Activated CD4-positive, alpha-beta T cell treated with anti-CD3 and anti-CD28 coated beads, Interleukin-2, amount 50 U/mL, for 16 hours (primary cell): ENCODE measurements around the gene CC2D2A.
"Not testable (repeated sequence)": the region's sequence is repeated elsewhere in the genome, so short reads cannot be mapped to it uniquely, and the experiment has no call there.

Source experiments
- DNase-seq: peaks from one replicate; pipeline ENCODE4 v3.0.0-alpha.2; 2020

CC2D2A gene

GRCh38 chr4:15470128-15470475 is 420 bp downstream of the CC2D2A start:
- no peak for DNase-seq

- DNase-seq = no peak
These were observed 6.7 kb downstream of the CC2D2A start for GRCh38 chr4:15476396-15476795.

GRCh38 chr4:15478724-15479088 is 9.0 kb downstream of the CC2D2A start:
- DNase-seq = no peak

GRCh38 chr4:15479089-15479912 is 9.6 kb downstream of the CC2D2A start:
- peak; percentile 16 for DNase-seq

- no peak for DNase-seq
These were observed 10.2 kb downstream of the CC2D2A start for GRCh38 chr4:15479913-15480185.

- DNase-seq = no peak
These were observed 12.5 kb downstream of the CC2D2A start for GRCh38 chr4:15481961-15482745.

- DNase-seq = no peak
These were observed 13.2 kb downstream of the CC2D2A start for GRCh38 chr4:15482842-15483241.

- no peak for DNase-seq
These were observed 18.5 kb downstream of the CC2D2A start for GRCh38 chr4:15488136-15488535.

GRCh38 chr4:15488658-15489470 is 19.2 kb downstream of the CC2D2A start:
- no peak for DNase-seq

- no peak for DNase-seq
These were observed 19.9 kb downstream of the CC2D2A start for GRCh38 chr4:15489551-15489950.

- no peak for DNase-seq
These were observed 23.7 kb downstream of the CC2D2A start for GRCh38 chr4:15493411-15493810.

GRCh38 chr4:15495621-15496020 is 25.9 kb downstream of the CC2D2A start:
- no peak for DNase-seq

GRCh38 chr4:15498356-15498755 is 28.7 kb downstream of the CC2D2A start:
- no peak for DNase-seq

- no peak for DNase-seq
These were observed 31.0 kb downstream of the CC2D2A start for GRCh38 chr4:15500701-15501100.

- DNase-seq = no peak
These were observed 32.3 kb downstream of the CC2D2A start for GRCh38 chr4:15501941-15502340.

GRCh38 chr4:15502384-15502783 is 32.7 kb downstream of the CC2D2A start:
- DNase-seq = no peak

GRCh38 chr4:15504041-15504440 is 34.4 kb downstream of the CC2D2A start:
- DNase-seq = no peak

GRCh38 chr4:15506464-15506863 is 36.8 kb downstream of the CC2D2A start:
- no peak for DNase-seq

- no peak for DNase-seq
These were observed 38.0 kb downstream of the CC2D2A start for GRCh38 chr4:15507679-15508078.

GRCh38 chr4:15510961-15511360 is 41.3 kb downstream of the CC2D2A start:
- no peak for DNase-seq

GRCh38 chr4:15513545-15513944 is 43.9 kb downstream of the CC2D2A start:
- DNase-seq = no peak

GRCh38 chr4:15515106-15515505 is 45.4 kb downstream of the CC2D2A start:
- no peak for DNase-seq

GRCh38 chr4:15516494-15516893 is 46.8 kb downstream of the CC2D2A start:
- no peak for DNase-seq

GRCh38 chr4:15517681-15518080 is 48.0 kb downstream of the CC2D2A start:
- DNase-seq = not testable (repeated sequence)
